ENCODE data around the gene FIBCD1. TPM values are rescaled to one million over a fixed set of nuclear protein-coding genes. Genes with fewer than 3 reads are reported as not detected.

Gene FIBCD1
- total RNA-seq, 2 experiments from 2014 or later: not detected

GRCh38 chr9:130870491-130871381 lies 68.3 kb downstream of the FIBCD1 start:
- no peaks in the 10 kb centered on the region for H3K79me2 ChIP-seq (ENCODE audit: insufficient read depth, low read depth, low read length)
- H2AFZ ChIP-seq (ENCODE audit: low read length): no peak overlapping the region
- H3K4me1 ChIP-seq (ENCODE audit: insufficient read depth, low read length, poor library complexity, severe bottlenecking): peaks cover 12% of the 10 kb centered on the region
- no peaks in the 10 kb centered on the region for H3K9me3 ChIP-seq (ENCODE audit: low read length)
- H4K20me1 ChIP-seq (ENCODE audit: insufficient read depth, low read length): no peaks in the 10 kb centered on the region
- intact Hi-C loops (cut with micrococcal nuclease; ENCODE audit: unreplicated experiment): loop anchor here (1.0 kb wide), 2 partner anchors 71 to 176 kb away; no protein-coding TSS in a partner anchor
- DNase-seq (ENCODE audit: low spot score): peak; percentile 50
- H3K4me3 ChIP-seq (ENCODE audit: low read depth, low read length, poor library complexity, severe bottlenecking): no peak overlapping the region
- peaks cover 10% of the 10 kb centered on the region; the same call in 1 of the 2 replicates for H3K36me3 ChIP-seq (ENCODE audit: insufficient read depth, low read length)
- BruUV-seq (replicated peaks): no TSS peak
- CTCF ChIA-PET (ENCODE audit: unreplicated experiment): interaction anchor here (0.7 kb wide), 1 partner anchor 20 kb away, joined by 3 read pairs; no protein-coding TSS in a partner anchor
- H3K9me2 ChIP-seq (ENCODE audit: insufficient read depth, low read length): no peaks in the 10 kb centered on the region
- POLR2A ChIA-PET: no interaction called here
- H3K27ac ChIP-seq (ENCODE audit: low read depth, low read length, poor library complexity, severe bottlenecking): peak overlapping the region; percentile 35
- TF ChIP-seq CTCF (conservative IDR thresholded peaks at IDR 0.05; ENCODE audit: low read length): no peak
- no peak for TF ChIP-seq EZH2phosphoT487 (IDR thresholded peaks at IDR 0.05; ENCODE audit: borderline replicate concordance, low read depth, low read length)
- H3K4me2 ChIP-seq (ENCODE audit: low read length): no peak overlapping the region

- peaks cover 12% of the 10 kb centered on the region for H3K4me1 ChIP-seq (ENCODE audit: insufficient read depth, low read length, poor library complexity, severe bottlenecking)
- ChIA-PET POLR2A (no interaction called here), CTCF (ENCODE audit: unreplicated experiment) (no interaction called here)
- DNase-seq (ENCODE audit: low spot score): no peak
- no peak overlapping the region for H3K4me2 ChIP-seq (ENCODE audit: low read length)
- no TSS peak for BruUV-seq (replicated peaks)
- H3K79me2 ChIP-seq (ENCODE audit: insufficient read depth, low read depth, low read length): no peaks in the 10 kb centered on the region
- H3K27ac ChIP-seq (ENCODE audit: low read depth, low read length, poor library complexity, severe bottlenecking): no peak overlapping the region
- peaks cover 10% of the 10 kb centered on the region; the same call in 1 of the 2 replicates for H3K36me3 ChIP-seq (ENCODE audit: insufficient read depth, low read length)
- H4K20me1 ChIP-seq (ENCODE audit: insufficient read depth, low read length): no peaks in the 10 kb centered on the region
- no peaks in the 10 kb centered on the region for H3K9me2 ChIP-seq (ENCODE audit: insufficient read depth, low read length)
- no peak overlapping the region for H3K4me3 ChIP-seq (ENCODE audit: low read depth, low read length, poor library complexity, severe bottlenecking)
- H2AFZ ChIP-seq (ENCODE audit: low read length): no peak overlapping the region
- intact Hi-C loops (cut with micrococcal nuclease; ENCODE audit: unreplicated experiment): loop anchor here (5.0 kb wide), 1 partner anchor 128 kb away; no protein-coding TSS in a partner anchor
- H3K9me3 ChIP-seq (ENCODE audit: low read length): no peaks in the 10 kb centered on the region
- TF ChIP-seq EZH2phosphoT487 (IDR thresholded peaks at IDR 0.05; ENCODE audit: borderline replicate concordance, low read depth, low read length): no peak
- TF ChIP-seq CTCF (conservative IDR thresholded peaks at IDR 0.05; ENCODE audit: low read length): no peak
These were observed 69.8 kb downstream of the FIBCD1 start for GRCh38 chr9:130869250-130869649.

All from OCI-LY7 (cell line).